Endothelial cell of umbilical vein (primary cell): ENCODE data around the gene PDLIM5. TPM values are rescaled to one million over a fixed set of nuclear protein-coding genes. Genes with fewer than 3 reads are reported as not detected.

ENCODE experiments used
- BruUV-seq: library from RNA; stranded (reverse); fragments of 400-500 nt; replicated peaks from 2 replicates; lab custom pipeline; 2021; lab: Mats Ljungman, UMichigan
- CTCF ChIA-PET: fragments of 300-600, 350-600 bp; sonication (Branson Sonifier 250); formaldehyde crosslinking; loops from one replicate; lab custom pipeline; 2021; ENCODE audit warnings: antibody characterized with exemption, inconsistent platforms; lab: Charles Lee
- POLR2A ChIA-PET: fragments of 300-600, 350-600 bp; sonication (Branson Sonifier 250); formaldehyde crosslinking; loops from one replicate; lab custom pipeline; 2021; ENCODE audit warnings: antibody characterized with exemption, inconsistent platforms; lab: Charles Lee
- DNase-seq: peaks from one replicate; pipeline ENCODE4 v3.0.0-alpha.2; 2011; ENCODE audit warnings: low read depth, low spot score
- FAIRE-seq: peaks from 2 replicates; lab custom pipeline; 2011; peaks lifted over from hg19 to GRCh38; lab: Jason Lieb, UNC
- H2AFZ ChIP-seq: 2 replicates; pipeline ENCODE4 v1.6.0; 2012; ENCODE audit warnings: low read depth, low read length, control low read depth, inconsistent platforms
- H3K27ac ChIP-seq: 2 replicates; pipeline ENCODE4 v1.5.1; 2011; ENCODE audit warnings: low read depth, mild to moderate bottlenecking, control low read depth, low read length, moderate library complexity; ENCODE audit not compliant: insufficient read depth
- H3K27me3 ChIP-seq, 2 experiments: 2 replicates each; pipeline versions ENCODE4 v1.6.0 to v1.6.1; 2011; ENCODE audit warnings: low read length in 2 of 2, mixed read lengths in 1 of 2; ENCODE audit not compliant: control insufficient read depth in 2 of 2, insufficient read depth in 2 of 2
- H3K36me3 ChIP-seq, 2 experiments: 2 replicates in 1 of 2; 3 replicates in 1 of 2; pipeline ENCODE4 v1.5.1; 2011; ENCODE audit warnings: low read length in 2 of 2, mild to moderate bottlenecking in 1 of 2, moderate library complexity in 1 of 2; ENCODE audit not compliant: control insufficient read depth in 2 of 2, insufficient read depth in 2 of 2; ENCODE audit errors: extremely low read depth in 1 of 2
- H3K4me1 ChIP-seq: 3 replicates; pipeline ENCODE4 v1.5.1; 2011; ENCODE audit warnings: mild to moderate bottlenecking, low read length; ENCODE audit not compliant: control insufficient read depth, insufficient read depth; ENCODE audit errors: extremely low read depth
- H3K4me2 ChIP-seq: 2 replicates; pipeline ENCODE4 v1.6.1; 2011; ENCODE audit warnings: low read length, control low read depth, mixed read lengths; ENCODE audit not compliant: insufficient read depth
- H3K4me3 ChIP-seq, 3 experiments: fragments of 200-600 bp in 1 of 3; sonication (generic), shearing (Covaris generic) in 1 of 3; replicated peaks in 1 of 3; 2 replicates each; pipeline ENCODE4 v1.5.1; 2011 to 2016; ENCODE audit warnings: control low read depth in 3 of 3, low read length in 3 of 3, mild to moderate bottlenecking in 2 of 3, inconsistent platforms in 1 of 3, low read depth in 1 of 3, moderate library complexity in 1 of 3; ENCODE audit not compliant: insufficient read depth in 1 of 3
- H3K79me2 ChIP-seq: 2 replicates; pipeline ENCODE4 v1.6.0; 2012; ENCODE audit warnings: low read length, inconsistent platforms; ENCODE audit not compliant: control insufficient read depth, insufficient read depth
- H3K9ac ChIP-seq: replicated peaks from 2 replicates; pipeline ENCODE3; 2011; ENCODE audit warnings: low read length, control low read depth; ENCODE audit not compliant: insufficient read depth; ENCODE audit errors: extremely low read depth
- H3K9me1 ChIP-seq: replicated peaks from 3 replicates; pipeline ENCODE4 v1.6.0; 2011; ENCODE audit warnings: mild to moderate bottlenecking, low read length; ENCODE audit not compliant: control insufficient read depth, insufficient read depth; ENCODE audit errors: extremely low read depth
- H3K9me3 ChIP-seq: replicated peaks from 2 replicates; pipeline ENCODE4 v1.5.1; 2012; ENCODE audit warnings: low read length, inconsistent platforms; ENCODE audit not compliant: control insufficient read depth, insufficient read depth
- H4K20me1 ChIP-seq: replicated peaks from 2 replicates; pipeline ENCODE3; 2011; ENCODE audit warnings: mild to moderate bottlenecking, low read length; ENCODE audit not compliant: control insufficient read depth, insufficient read depth; ENCODE audit errors: extremely low read depth
- CTCF ChIP-seq, 2 donors: IDR thresholded peaks; 1 replicate in 1 of 2; 2 replicates in 1 of 2; pipeline ENCODE4 v1.5.1; 2011; ENCODE audit warnings: low read length in 2 of 2, mild to moderate bottlenecking in 2 of 2, moderate library complexity in 2 of 2, control low read depth in 1 of 2, inconsistent platforms in 1 of 2, low read depth in 1 of 2; ENCODE audit not compliant: insufficient read depth in 1 of 2; ENCODE audit errors: extremely low read depth in 1 of 2
- EZH2 ChIP-seq: IDR thresholded peaks from 2 replicates; pipeline ENCODE4 v1.6.1; 2012; ENCODE audit warnings: borderline replicate concordance, low read depth, mild to moderate bottlenecking, moderate library complexity, low read length, inconsistent platforms; ENCODE audit not compliant: severe bottlenecking
- FOS ChIP-seq: IDR thresholded peaks from 2 replicates; pipeline ENCODE4 v1.6.1; 2011; ENCODE audit warnings: mild to moderate bottlenecking, low read length, moderate library complexity, borderline replicate concordance; ENCODE audit not compliant: insufficient read depth
- GATA2 ChIP-seq: IDR thresholded peaks from 2 replicates; pipeline ENCODE4 v1.7.0; 2011; ENCODE audit warnings: low read depth, mild to moderate bottlenecking, moderate library complexity, mixed read lengths, low read length; ENCODE audit not compliant: insufficient read length, insufficient read depth
- JUN ChIP-seq: IDR thresholded peaks from 2 replicates; pipeline ENCODE4 v1.6.1; 2011; ENCODE audit warnings: borderline replicate concordance, low read depth; ENCODE audit not compliant: insufficient read length, insufficient read depth
- MAX ChIP-seq: IDR thresholded peaks from 2 replicates; pipeline ENCODE4 v1.6.1; 2011; ENCODE audit not compliant: insufficient read depth, insufficient read length
- MYC ChIP-seq: IDR thresholded peaks from one replicate; pipeline ENCODE4 v1.6.1; 2011; ENCODE audit warnings: mild to moderate bottlenecking, low read depth, low read length
- POLR2A ChIP-seq: IDR thresholded peaks from 2 replicates; pipeline ENCODE4 v1.6.1; 2012; ENCODE audit warnings: low read depth, mild to moderate bottlenecking, control low read depth, low read length
- POLR2AphosphoS5 ChIP-seq: IDR thresholded peaks from 2 replicates; pipeline ENCODE4 v1.6.1; 2012; ENCODE audit warnings: low read depth, mild to moderate bottlenecking, control low read depth, low read length, moderate library complexity; ENCODE audit not compliant: insufficient read depth
- dilution Hi-C: fragments of 300-500 bp; cut with MboI; formaldehyde crosslinking; loops from one replicate; pipeline ENCODE4 v1.15.0; 2019; ENCODE audit warnings: low sequenced_read_pairs; ENCODE audit not compliant: extremely low pct_ligation_motif_present
- intact Hi-C: fragments of 100-400 bp; cut with micrococcal nuclease; formaldehyde crosslinking; loops from one replicate; pipeline ENCODE4 v1.10.0; 2022
- polyA plus RNA-seq, 4 experiments: library from polyadenylated mRNA; depleted of rRNA in 3 of 4; stranded (reverse) in 3 of 4; unstranded in 1 of 4; fragments of >200 nt; gene quantifications; 2 replicates each; pipeline versions ENCODE4 v1.2.1 to v1.2.3, GENCODE V29; 2011 to 2012; ENCODE audit warnings: missing spikeins in 1 of 4
- total RNA-seq: library from RNA; stranded (reverse); gene quantifications from 2 replicates; pipeline ENCODE4 v1.2.3, GENCODE V29; 2021

Gene PDLIM5
- total and polyA plus RNA-seq, 2 donors (not counting 3 experiments of a cell fraction or from before 2014, with no cell fraction given), result 243 to 310 TPM

DNA sequence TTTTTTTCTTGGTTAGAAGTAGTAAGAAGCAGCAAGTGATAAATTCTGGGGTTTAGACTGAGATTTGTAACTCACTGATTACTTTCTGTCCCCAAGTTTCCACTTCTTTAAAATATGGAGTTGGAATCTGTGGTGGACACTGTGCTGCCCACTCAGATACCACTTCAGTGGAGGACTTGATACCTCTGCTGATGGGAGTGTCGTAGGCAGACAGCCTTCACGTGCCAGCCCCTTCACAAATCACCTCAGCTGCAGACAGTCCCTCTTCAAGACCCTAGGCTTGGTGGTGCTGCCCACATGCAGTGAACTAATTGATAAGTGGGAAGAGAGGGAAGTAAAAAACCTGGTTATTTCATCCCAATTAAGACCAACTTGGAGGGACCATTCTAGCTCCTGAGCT, 139.5 kb downstream of the PDLIM5 start:
- CTCF ChIA-PET, result interaction anchor here (2.2 kb wide), 1 partner anchor 184 kb away, joined by 7 read pairs; no protein-coding TSS in a partner anchor
- H3K27ac ChIP-seq, result no peak overlapping the region
- H3K4me2 ChIP-seq, result no peak overlapping the region
- H3K36me3 ChIP-seq, result peaks cover 8 to 11% of the 10 kb centered on the region in 2 experiments
- intact Hi-C loops, result loop anchor here (10.0 kb wide), 1 partner anchor 796 kb away; no protein-coding TSS in a partner anchor
- no peaks in the 10 kb centered on the region for H3K9me3 ChIP-seq
- H3K4me3 ChIP-seq, result no peak overlapping the region
- H3K27me3 ChIP-seq, result no peaks in the 10 kb centered on the region
- H3K79me2 ChIP-seq, result peaks cover 18% of the 10 kb centered on the region
- POLR2A ChIA-PET, result no interaction called here
- H3K4me1 ChIP-seq, result peaks cover 11% of the 10 kb centered on the region
- H3K9ac ChIP-seq, result no peak overlapping the region
- no TSS peak for BruUV-seq
- TF ChIP-seq GATA2, result no peak
- no peak for TF ChIP-seq MYC
- no peak for TF ChIP-seq FOS
- TF ChIP-seq CTCF (IDR thresholded peaks at IDR 0.05; ENCODE audit: extremely low read depth in 1 of 2, insufficient read depth in 1 of 2, low read depth in 1 of 2, low read length in 2 of 2), result no peak
- no peak for TF ChIP-seq POLR2AphosphoS5
- TF ChIP-seq POLR2A, result no peak
- TF ChIP-seq MAX, result no peak
- no peak for TF ChIP-seq EZH2
- no peak for TF ChIP-seq JUN
- FAIRE-seq (no peak), DNase-seq (no peak)
- no peak overlapping the region for H2AFZ ChIP-seq
- dilution Hi-C loops, result no loop called here
- H3K9me1 ChIP-seq, result no peaks in the 10 kb centered on the region
- no peaks in the 10 kb centered on the region for H4K20me1 ChIP-seq
